ENCODE measurements around the gene GIT2. TPM values are rescaled to one million over a fixed set of nuclear protein-coding genes. Genes with fewer than 3 reads are reported as not detected.
A peak's percentile ranks its signal among the peaks of the same experiment; 100 is the strongest.

GIT2 gene, protein sequence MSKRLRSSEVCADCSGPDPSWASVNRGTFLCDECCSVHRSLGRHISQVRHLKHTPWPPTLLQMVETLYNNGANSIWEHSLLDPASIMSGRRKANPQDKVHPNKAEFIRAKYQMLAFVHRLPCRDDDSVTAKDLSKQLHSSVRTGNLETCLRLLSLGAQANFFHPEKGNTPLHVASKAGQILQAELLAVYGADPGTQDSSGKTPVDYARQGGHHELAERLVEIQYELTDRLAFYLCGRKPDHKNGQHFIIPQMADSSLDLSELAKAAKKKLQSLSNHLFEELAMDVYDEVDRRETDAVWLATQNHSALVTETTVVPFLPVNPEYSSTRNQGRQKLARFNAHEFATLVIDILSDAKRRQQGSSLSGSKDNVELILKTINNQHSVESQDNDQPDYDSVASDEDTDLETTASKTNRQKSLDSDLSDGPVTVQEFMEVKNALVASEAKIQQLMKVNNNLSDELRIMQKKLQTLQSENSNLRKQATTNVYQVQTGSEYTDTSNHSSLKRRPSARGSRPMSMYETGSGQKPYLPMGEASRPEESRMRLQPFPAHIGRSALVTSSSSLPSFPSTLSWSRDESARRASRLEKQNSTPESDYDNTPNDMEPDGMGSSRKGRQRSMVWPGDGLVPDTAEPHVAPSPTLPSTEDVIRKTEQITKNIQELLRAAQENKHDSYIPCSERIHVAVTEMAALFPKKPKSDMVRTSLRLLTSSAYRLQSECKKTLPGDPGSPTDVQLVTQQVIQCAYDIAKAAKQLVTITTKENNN
- total RNA-seq: 100 to 1,000 TPM in 1 of 4 donors, 10 to 100 TPM in 3; 55.0 to 107 (median 79.8) TPM

DNA sequence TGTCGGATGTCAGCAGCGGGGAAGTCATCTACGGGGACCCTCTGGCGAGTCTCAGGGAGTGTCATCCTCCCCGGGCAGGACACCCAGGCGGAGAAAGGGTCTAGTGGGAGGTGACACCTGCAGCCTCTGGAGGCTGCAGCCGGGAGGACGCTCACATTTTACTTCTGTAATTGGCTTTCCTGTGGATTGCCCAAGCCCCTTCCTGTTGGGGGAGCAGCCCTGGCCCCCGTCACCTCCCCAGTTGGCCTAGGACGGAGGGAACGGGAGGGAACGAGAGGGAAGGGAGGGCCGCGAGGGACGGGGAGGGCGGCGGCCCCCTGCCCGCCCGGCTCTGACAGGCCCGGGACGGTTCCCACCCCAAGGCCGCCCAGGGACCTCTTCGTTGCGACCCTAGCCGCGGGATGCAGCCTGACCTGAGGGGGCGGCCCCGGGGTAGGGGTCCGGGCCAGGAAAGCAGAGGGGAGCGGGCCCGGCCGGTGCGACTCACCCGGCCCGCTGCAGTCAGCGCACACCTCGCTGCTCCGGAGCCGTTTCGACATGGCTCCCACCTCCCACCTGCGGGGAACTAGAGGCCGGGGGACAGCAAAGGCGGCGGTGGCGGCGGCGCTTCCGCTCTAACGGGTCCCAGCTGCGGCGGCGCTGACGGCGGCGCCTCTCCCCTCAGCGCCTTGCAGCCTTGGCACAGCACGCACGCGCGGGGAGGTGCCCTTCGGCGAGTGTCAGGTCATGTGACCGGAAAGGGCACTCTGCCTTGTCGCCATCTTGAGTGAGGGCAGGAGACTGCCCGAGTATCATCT is at the start of gene GIT2:
TSS of gene GIT2 (minus strand) at position 683 of the 797 bp plus-strand sequence. CDS start at position 539, 144 bp downstream.
- Histone ChIP-seq H3K27me3 (no peaks in the 10 kb centered on the region), H3K4me1 (peaks cover 0 to 27% (median 2%) of the 10 kb centered on the region in 4 donors), H3K27ac (peak within 1 kb of the TSS; percentile 87 to 92 (median 91)), H3K4me3 (peak within 1 kb of the TSS; percentile 70 to 100 (median 86)), H3K9me3 (no peaks in the 10 kb centered on the region), H3K36me3 (peaks cover 0 to 3% (median 0%) of the 10 kb centered on the region in 3 donors)
- DNase-seq: peak; percentile 92 to 98 (median 95)
- TF ChIP-seq POLR2A (IDR thresholded peaks at IDR 0.05): peak; percentile 71 to 81
- TF ChIP-seq, protein P1, sequence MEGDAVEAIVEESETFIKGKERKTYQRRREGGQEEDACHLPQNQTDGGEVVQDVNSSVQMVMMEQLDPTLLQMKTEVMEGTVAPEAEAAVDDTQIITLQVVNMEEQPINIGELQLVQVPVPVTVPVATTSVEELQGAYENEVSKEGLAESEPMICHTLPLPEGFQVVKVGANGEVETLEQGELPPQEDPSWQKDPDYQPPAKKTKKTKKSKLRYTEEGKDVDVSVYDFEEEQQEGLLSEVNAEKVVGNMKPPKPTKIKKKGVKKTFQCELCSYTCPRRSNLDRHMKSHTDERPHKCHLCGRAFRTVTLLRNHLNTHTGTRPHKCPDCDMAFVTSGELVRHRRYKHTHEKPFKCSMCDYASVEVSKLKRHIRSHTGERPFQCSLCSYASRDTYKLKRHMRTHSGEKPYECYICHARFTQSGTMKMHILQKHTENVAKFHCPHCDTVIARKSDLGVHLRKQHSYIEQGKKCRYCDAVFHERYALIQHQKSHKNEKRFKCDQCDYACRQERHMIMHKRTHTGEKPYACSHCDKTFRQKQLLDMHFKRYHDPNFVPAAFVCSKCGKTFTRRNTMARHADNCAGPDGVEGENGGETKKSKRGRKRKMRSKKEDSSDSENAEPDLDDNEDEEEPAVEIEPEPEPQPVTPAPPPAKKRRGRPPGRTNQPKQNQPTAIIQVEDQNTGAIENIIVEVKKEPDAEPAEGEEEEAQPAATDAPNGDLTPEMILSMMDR (IDR thresholded peaks at IDR 0.05): peak in 2 of 6 experiments; percentile 2 to 6

DNA sequence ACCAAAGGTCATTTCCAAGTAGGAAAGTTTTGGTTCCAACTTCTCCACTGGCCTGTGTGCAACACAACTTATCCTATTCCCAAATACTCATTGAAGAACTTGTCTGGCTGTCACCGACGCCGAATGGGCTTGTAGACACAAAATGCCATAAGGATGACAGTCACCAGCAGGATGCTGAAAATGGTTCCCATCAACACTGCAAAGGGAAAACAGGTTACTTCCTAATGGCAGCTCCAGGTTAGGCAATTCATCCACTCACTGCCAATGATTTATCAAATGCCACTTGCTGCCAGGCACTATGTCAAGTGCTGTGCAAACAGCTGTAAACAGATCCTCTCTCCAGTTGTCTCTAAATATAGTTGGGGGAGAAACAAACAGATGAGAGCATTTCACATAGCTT is 46.1 kb upstream of the GIT2 start:
- H3K27ac ChIP-seq: no peak overlapping the region
- no peak for DNase-seq
- H3K36me3 ChIP-seq: peaks cover 0 to 22% (median 0%) of the 10 kb centered on the region in 3 donors
- H3K4me1 ChIP-seq: peaks cover 0 to 27% (median 0%) of the 10 kb centered on the region in 4 donors
- no peak for TF ChIP-seq POLR2A (IDR thresholded peaks at IDR 0.05)
- TF ChIP-seq, protein P1 (IDR thresholded peaks at IDR 0.05): no peak
- H3K27me3 ChIP-seq: no peaks in the 10 kb centered on the region
- no peak overlapping the region for H3K4me3 ChIP-seq
- H3K9me3 ChIP-seq: no peaks in the 10 kb centered on the region

DNA sequence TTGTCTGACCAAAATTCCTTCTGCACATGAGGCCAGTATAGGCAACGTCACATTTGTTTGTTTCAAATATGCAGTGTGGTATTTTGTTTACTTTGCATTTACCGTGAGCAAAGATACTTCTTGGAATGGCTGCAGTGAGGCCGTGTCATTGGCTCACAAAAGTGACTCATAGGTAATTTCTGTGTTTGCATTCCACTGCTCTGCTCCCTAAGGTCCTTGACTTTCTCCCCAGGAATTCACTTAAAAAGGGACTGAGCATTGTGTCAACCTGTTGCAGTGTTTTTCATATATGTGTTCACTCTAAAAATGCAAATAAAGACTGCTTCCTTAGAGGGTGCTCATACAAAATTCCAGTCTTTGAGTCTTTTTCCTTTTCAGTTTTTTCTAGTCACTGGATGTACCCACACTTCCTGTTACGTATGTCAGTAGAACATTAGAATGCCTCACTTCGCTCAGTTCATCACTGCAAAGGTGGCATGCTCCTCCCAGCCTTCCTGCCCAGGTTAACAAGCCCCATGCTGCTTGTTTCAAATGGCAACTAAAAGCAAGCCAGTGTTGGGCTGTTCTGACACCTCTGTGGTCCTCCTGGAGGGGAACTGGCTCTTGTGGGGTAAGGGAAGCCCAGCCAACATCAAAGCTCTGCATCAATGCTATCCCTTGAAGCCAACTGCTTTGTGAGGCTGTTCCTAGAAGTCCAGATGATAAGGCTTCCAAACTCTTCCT is 43.1 kb upstream of the GIT2 start:
- peak in 2 of 3 donors; percentile 32 to 64 for DNase-seq
- no peak overlapping the region for H3K4me3 ChIP-seq
- no peaks in the 10 kb centered on the region for H3K27me3 ChIP-seq
- H3K27ac ChIP-seq: peak overlapping the region; percentile 37 to 80 (median 64)
- H3K36me3 ChIP-seq: peaks cover 0 to 47% (median 0%) of the 10 kb centered on the region in 3 donors
- no peaks in the 10 kb centered on the region for H3K9me3 ChIP-seq
- peaks cover 0 to 19% (median 0%) of the 10 kb centered on the region in 4 donors for H3K4me1 ChIP-seq
- TF ChIP-seq, protein P1 (IDR thresholded peaks at IDR 0.05): no peak
- no peak for TF ChIP-seq POLR2A (IDR thresholded peaks at IDR 0.05)

DNA sequence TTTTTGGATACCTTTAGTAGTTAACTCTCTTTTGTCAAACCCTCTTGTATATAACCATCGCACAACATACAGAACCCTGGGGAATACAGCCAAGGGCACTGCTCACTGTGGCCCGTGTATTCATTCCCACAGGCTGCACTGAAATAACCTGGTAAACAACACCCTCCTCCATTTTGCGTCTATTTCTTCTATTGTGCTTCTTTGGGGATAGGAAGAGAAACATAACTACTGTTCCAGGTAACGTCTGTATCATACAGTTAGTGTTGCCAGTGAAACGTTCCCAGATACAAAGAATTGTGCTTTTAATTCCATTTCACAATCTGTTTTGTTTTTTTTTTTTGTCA is 42.5 kb upstream of the GIT2 start:
- peaks cover 0 to 19% (median 0%) of the 10 kb centered on the region in 4 donors for H3K4me1 ChIP-seq
- H3K27me3 ChIP-seq: no peaks in the 10 kb centered on the region
- TF ChIP-seq POLR2A (IDR thresholded peaks at IDR 0.05): no peak
- TF ChIP-seq, protein P1 (IDR thresholded peaks at IDR 0.05): no peak
- DNase-seq: no peak
- H3K36me3 ChIP-seq: peaks cover 0 to 52% (median 0%) of the 10 kb centered on the region in 3 donors
- peak overlapping the region; percentile 37 to 80 (median 64) for H3K27ac ChIP-seq
- H3K9me3 ChIP-seq: no peaks in the 10 kb centered on the region
- H3K4me3 ChIP-seq: no peak overlapping the region
